ENCODE results near the gene DHX9. TPM values are rescaled to one million over a fixed set of nuclear protein-coding genes. Genes with fewer than 3 reads are reported as not detected.
A peak's percentile ranks its signal among the peaks of the same experiment; 100 is the strongest.

The DHX9 gene
- total RNA-seq, 1 experiment from 2014 or later, result 336 TPM

DNA sequence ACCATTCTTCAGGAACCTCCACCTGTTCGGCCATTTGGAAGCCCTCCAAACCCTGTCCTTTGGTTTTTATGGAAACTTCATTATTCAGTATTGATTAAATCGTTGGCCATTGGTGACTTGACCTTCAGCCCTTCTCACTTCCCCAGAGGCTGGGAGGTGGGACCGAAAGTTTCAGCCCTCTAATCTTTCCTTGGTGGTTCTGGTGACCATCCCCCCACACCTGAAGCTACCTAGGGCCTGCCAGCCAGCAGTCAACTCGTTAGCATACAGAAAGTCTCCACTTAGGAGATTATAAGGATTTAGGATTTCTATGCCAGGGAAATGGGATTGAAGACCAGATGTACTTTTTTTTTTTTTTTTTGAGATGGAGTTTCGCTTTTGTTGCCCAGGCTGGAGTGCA is 6.7 kb downstream of the DHX9 start:
- DNase-seq, result no peak
- Histone ChIP-seq H4K8ac (replicated peaks; ENCODE audit: insufficient read length, low read depth, low read length) (no peak overlapping the region), H3K9me3 (ENCODE audit: control insufficient read depth, low read depth, low read length) (no peaks in the 10 kb centered on the region), H2BK20ac (ENCODE audit: low read depth, low read length, poor library complexity, severe bottlenecking) (no peak overlapping the region), H3K18ac (ENCODE audit: insufficient read length, low read depth, low read length) (no peak overlapping the region), H2BK5ac (ENCODE audit: insufficient read length, low read length) (no peak overlapping the region), H4K20me1 (ENCODE audit: control insufficient read depth, insufficient read depth, insufficient read length) (no peaks in the 10 kb centered on the region), H3K14ac (ENCODE audit: insufficient read depth, low read length) (no peak overlapping the region), H3K23ac (ENCODE audit: insufficient read length, low read depth, low read length) (no peak overlapping the region), H3T11ph (ENCODE audit: low read length) (no peak overlapping the region), H3K56ac (ENCODE audit: insufficient read length, low read depth, low read length) (no peak overlapping the region), H3K4me2 (ENCODE audit: insufficient read depth, insufficient read length, low read length) (no peak overlapping the region), H3K4ac (ENCODE audit: low read depth, low read length) (no peak overlapping the region), H3K27me3 (ENCODE audit: insufficient read depth, low read length) (no peaks in the 10 kb centered on the region), H2BK120ac (ENCODE audit: low read depth, low read length, poor library complexity, severe bottlenecking) (no peak overlapping the region), H3K27ac (ENCODE audit: insufficient read length, low read depth, low read length) (no peak overlapping the region), H3K9ac (ENCODE audit: extremely low read depth, insufficient read length, low read length) (no peak overlapping the region), H3K79me2 (ENCODE audit: insufficient read depth, low read length) (peaks cover 59% of the 10 kb centered on the region), H3K79me1 (ENCODE audit: insufficient read depth, low read depth, low read length, poor library complexity, severe bottlenecking) (peaks cover 17% of the 10 kb centered on the region), H3K4me1 (ENCODE audit: insufficient read depth, low read length) (no peaks in the 10 kb centered on the region; the same call in 1 of the 2 replicates), H3K23me2 (ENCODE audit: insufficient read length, low read depth, low read length, poor library complexity, severe bottlenecking) (no peaks in the 10 kb centered on the region), H4K91ac (ENCODE audit: insufficient read length, low read depth, low read length) (no peak overlapping the region), H2BK12ac (ENCODE audit: insufficient read length, low read depth, low read length) (no peak overlapping the region), H4K5ac (ENCODE audit: insufficient read length, low read depth, low read length) (no peak overlapping the region), H2AFZ (ENCODE audit: low read length) (no peak overlapping the region), H2AK5ac (ENCODE audit: insufficient read length, low read length) (no peak overlapping the region), H2BK15ac (ENCODE audit: low read depth, low read length) (no peak overlapping the region)
- Mint-ChIP-seq H3K36me3 (ENCODE audit: insufficient read depth in 1 of 3, low read depth in 3 of 3) (peaks cover 73 to 97% (median 93%) of the 10 kb centered on the region in 3 experiments; a peak in 6 of 7 replicates), H3K4me3 (peak overlapping the region in 1 of 2 experiments; percentile 14; a peak in 1 of 5 replicates), H3K27ac (peak overlapping the region in 2 of 3 experiments; percentile 34 to 57; a peak in 2 of 7 replicates), H3K4me1 (peaks cover 33 to 57% of the 10 kb centered on the region in 2 experiments), H3K9me3 (no peaks in the 10 kb centered on the region), H3K27me3 (ENCODE audit: low read depth) (no peaks in the 10 kb centered on the region; the same call in 1 of the 2 replicates)
- no CpG with 5 or more reads among the region's 5 CpGs for WGBS (ENCODE audit: extremely low coverage, insufficient read length, low lambda C conversion rate)
- TF ChIP-seq, protein P1, sequence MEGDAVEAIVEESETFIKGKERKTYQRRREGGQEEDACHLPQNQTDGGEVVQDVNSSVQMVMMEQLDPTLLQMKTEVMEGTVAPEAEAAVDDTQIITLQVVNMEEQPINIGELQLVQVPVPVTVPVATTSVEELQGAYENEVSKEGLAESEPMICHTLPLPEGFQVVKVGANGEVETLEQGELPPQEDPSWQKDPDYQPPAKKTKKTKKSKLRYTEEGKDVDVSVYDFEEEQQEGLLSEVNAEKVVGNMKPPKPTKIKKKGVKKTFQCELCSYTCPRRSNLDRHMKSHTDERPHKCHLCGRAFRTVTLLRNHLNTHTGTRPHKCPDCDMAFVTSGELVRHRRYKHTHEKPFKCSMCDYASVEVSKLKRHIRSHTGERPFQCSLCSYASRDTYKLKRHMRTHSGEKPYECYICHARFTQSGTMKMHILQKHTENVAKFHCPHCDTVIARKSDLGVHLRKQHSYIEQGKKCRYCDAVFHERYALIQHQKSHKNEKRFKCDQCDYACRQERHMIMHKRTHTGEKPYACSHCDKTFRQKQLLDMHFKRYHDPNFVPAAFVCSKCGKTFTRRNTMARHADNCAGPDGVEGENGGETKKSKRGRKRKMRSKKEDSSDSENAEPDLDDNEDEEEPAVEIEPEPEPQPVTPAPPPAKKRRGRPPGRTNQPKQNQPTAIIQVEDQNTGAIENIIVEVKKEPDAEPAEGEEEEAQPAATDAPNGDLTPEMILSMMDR (conservative IDR thresholded peaks at IDR 0.05), result no peak
